Measurements from ENCODE around the gene SLC6A7.
"Not testable (repeated sequence)": the region's sequence is repeated elsewhere in the genome, so short reads cannot be mapped to it uniquely, and the experiment has no call there.

The SLC6A7 gene

GRCh38 chr5:150241298-150242160 is 51.7 kb downstream of the SLC6A7 start:
- DNase-seq: no peak

GRCh38 chr5:150242251-150242894 is 52.5 kb downstream of the SLC6A7 start:
- no peak for DNase-seq

GRCh38 chr5:150243590-150243989 is 53.7 kb downstream of the SLC6A7 start:
- no peak for DNase-seq

- no peak for DNase-seq
These were observed 54.3 kb downstream of the SLC6A7 start for GRCh38 chr5:150244209-150244608.

GRCh38 chr5:150245111-150245789 is 55.4 kb downstream of the SLC6A7 start:
- no peak for DNase-seq

- DNase-seq: no peak
These were observed 55.9 kb downstream of the SLC6A7 start for GRCh38 chr5:150245808-150246207.

GRCh38 chr5:150246429-150246828 is 56.6 kb downstream of the SLC6A7 start:
- no peak for DNase-seq

GRCh38 chr5:150246835-150247234 is 57.0 kb downstream of the SLC6A7 start:
- DNase-seq: no peak

- no peak for DNase-seq
These were observed 57.9 kb downstream of the SLC6A7 start for GRCh38 chr5:150247726-150248125.

- DNase-seq: not testable (repeated sequence)
These were observed 58.6 kb downstream of the SLC6A7 start for GRCh38 chr5:150248493-150248892.

GRCh38 chr5:150248946-150249345 is 59.1 kb downstream of the SLC6A7 start:
- no peak for DNase-seq

- DNase-seq: no peak
These were observed 59.9 kb downstream of the SLC6A7 start for GRCh38 chr5:150249744-150250143.

GRCh38 chr5:150251504-150251903 is 61.6 kb downstream of the SLC6A7 start:
- DNase-seq: no peak

GRCh38 chr5:150252489-150252888 is 62.6 kb downstream of the SLC6A7 start:
- DNase-seq: no peak

- no peak for DNase-seq
These were observed 63.8 kb downstream of the SLC6A7 start for GRCh38 chr5:150253416-150254208.

- DNase-seq: no peak
These were observed 64.5 kb downstream of the SLC6A7 start for GRCh38 chr5:150254363-150254762.

GRCh38 chr5:150254774-150255173 is 64.9 kb downstream of the SLC6A7 start:
- no peak for DNase-seq

- no peak for DNase-seq
These were observed 66.0 kb downstream of the SLC6A7 start for GRCh38 chr5:150255659-150256409.

- no peak for DNase-seq
These were observed 66.7 kb downstream of the SLC6A7 start for GRCh38 chr5:150256410-150257064.

- DNase-seq: no peak
These were observed 67.6 kb downstream of the SLC6A7 start for GRCh38 chr5:150257424-150257823.

Data from anterior cingulate cortex (tissue), 58 donors.